ENCODE results near the gene TSNAXIP1. TPM values are rescaled to one million over a fixed set of nuclear protein-coding genes. Genes with fewer than 3 reads are reported as not detected.

Gene TSNAXIP1
- total RNA-seq, 1 donor from 2014 or later: 1.8 TPM

DNA sequence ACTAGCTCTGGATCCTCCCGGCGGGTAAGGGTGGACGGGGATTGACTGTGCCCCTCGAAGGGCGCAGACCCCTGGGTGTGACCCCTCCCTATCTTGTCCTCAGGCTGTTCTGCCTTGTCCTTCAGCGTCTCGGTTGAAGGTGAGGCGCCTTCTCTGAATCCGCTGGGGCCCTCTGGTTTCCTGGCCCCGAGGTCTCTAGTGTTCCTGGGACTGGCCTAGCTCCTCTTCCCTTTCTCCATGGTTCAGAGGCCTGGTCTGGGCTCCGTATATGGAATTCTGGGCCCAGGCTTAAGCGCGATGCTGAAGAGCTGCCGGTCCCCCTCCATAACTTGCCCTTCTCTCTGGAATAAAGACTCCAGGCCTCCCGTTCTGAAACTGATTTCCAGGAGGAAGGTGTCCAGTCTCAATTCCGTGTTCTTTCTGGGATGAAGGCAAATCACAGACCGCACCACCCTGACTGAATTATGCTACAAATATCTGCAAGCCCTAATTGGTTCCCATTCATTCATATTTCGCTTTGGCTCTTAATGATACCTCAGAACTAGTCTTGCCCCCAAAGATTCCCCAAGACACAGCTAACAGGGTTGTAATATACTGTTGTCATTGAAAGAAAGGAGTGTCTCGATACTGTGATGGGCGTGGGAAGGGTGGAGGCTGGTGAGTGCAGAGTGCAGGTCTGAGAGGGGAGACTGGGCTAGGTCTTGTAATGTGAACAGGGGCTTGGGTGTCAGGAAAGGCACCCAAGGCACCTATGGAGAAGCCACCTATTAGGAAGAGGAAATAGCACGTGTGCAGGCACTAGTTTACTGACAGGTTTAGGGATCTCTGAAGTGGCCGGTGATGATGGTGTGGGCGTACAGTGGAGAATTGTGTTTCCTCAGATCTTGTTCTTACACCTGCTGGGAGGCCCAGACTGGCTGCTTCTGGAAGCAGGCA lies 67.0 kb downstream of the TSNAXIP1 start:
- DNase-seq (ENCODE audit: low spot score): no peak
- Mint-ChIP-seq H3K27ac (ENCODE audit: unreplicated experiment) (peak overlapping the region; percentile 94), H3K4me3 (ENCODE audit: unreplicated experiment) (peak overlapping the region; percentile 87), H3K4me1 (ENCODE audit: low read depth) (peaks cover 27% of the 10 kb centered on the region), H3K9me3 (ENCODE audit: low read depth) (no peaks in the 10 kb centered on the region), H3K36me3 (ENCODE audit: low read depth) (peaks cover 23% of the 10 kb centered on the region), H3K27me3 (ENCODE audit: low read depth) (no peaks in the 10 kb centered on the region)
- TF ChIP-seq, protein P1, sequence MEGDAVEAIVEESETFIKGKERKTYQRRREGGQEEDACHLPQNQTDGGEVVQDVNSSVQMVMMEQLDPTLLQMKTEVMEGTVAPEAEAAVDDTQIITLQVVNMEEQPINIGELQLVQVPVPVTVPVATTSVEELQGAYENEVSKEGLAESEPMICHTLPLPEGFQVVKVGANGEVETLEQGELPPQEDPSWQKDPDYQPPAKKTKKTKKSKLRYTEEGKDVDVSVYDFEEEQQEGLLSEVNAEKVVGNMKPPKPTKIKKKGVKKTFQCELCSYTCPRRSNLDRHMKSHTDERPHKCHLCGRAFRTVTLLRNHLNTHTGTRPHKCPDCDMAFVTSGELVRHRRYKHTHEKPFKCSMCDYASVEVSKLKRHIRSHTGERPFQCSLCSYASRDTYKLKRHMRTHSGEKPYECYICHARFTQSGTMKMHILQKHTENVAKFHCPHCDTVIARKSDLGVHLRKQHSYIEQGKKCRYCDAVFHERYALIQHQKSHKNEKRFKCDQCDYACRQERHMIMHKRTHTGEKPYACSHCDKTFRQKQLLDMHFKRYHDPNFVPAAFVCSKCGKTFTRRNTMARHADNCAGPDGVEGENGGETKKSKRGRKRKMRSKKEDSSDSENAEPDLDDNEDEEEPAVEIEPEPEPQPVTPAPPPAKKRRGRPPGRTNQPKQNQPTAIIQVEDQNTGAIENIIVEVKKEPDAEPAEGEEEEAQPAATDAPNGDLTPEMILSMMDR (IDR thresholded peaks at IDR 0.05): no peak

DNA sequence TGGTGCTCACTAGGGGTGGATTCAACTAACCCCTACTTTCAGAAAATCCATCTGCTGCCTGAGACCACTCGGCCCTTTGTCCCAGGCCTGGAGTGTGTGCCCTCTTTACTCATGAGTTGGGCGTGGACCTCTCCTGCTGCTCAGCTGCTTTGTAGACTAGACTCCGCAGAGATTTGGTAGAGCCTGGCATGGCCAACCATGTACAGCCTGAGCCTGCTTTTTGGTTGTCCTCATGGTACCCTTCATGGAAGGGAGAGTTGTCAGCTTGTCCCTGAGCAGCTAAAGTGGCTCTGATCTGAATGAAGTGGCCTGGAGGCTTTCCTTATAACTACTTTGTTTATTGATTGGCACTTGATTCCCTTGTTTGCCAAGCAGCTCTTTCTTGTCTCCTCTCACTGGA lies 67.7 kb downstream of the TSNAXIP1 start:
- Mint-ChIP-seq H3K4me1 (ENCODE audit: low read depth) (peaks cover 27% of the 10 kb centered on the region), H3K4me3 (ENCODE audit: unreplicated experiment) (peak overlapping the region; percentile 87), H3K36me3 (ENCODE audit: low read depth) (peaks cover 28% of the 10 kb centered on the region), H3K9me3 (ENCODE audit: low read depth) (no peaks in the 10 kb centered on the region), H3K27me3 (ENCODE audit: low read depth) (no peaks in the 10 kb centered on the region), H3K27ac (ENCODE audit: unreplicated experiment) (peak overlapping the region; percentile 94)
- TF ChIP-seq, protein P1 (IDR thresholded peaks at IDR 0.05): no peak
- no peak for DNase-seq (ENCODE audit: low spot score)

DNA sequence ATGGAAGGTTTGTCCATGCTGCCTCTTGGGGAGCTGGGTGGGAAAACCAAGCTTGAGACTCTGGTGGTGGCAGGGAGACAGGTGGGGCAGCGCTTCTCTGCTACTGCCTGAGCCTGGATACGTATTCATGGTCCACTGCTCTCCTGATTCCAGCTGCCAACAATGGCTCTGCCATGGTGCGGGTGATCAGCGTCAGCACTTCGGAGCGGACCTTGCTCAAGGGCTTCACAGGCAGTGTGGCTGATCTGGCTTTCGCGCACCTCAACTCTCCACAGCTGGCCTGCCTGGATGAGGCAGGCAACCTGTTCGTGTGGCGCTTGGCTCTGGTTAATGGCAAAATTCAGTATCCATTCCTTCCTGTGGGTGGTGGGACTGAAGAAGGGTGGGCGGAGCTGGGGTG lies 70.4 kb downstream of the TSNAXIP1 start:
- no peak overlapping the region for H3K4me3 Mint-ChIP-seq (ENCODE audit: unreplicated experiment)
- H3K9me3 Mint-ChIP-seq (ENCODE audit: low read depth): no peaks in the 10 kb centered on the region
- no peak overlapping the region for H3K27ac Mint-ChIP-seq (ENCODE audit: unreplicated experiment)
- H3K4me1 Mint-ChIP-seq (ENCODE audit: low read depth): peaks cover 27% of the 10 kb centered on the region
- TF ChIP-seq, protein P1 (IDR thresholded peaks at IDR 0.05): no peak
- no peak for DNase-seq (ENCODE audit: low spot score)
- no peaks in the 10 kb centered on the region for H3K27me3 Mint-ChIP-seq (ENCODE audit: low read depth)
- peaks cover 25% of the 10 kb centered on the region for H3K36me3 Mint-ChIP-seq (ENCODE audit: low read depth)

Other genes with a start within 250 kb of the TSNAXIP1 start
- gene CTCF, start 244.4 kb upstream of the TSNAXIP1 start, total RNA-seq: 31.2 to 34.2 TPM (median 32.3 TPM) in 3 replicates
- gene CARMIL2, start 161.7 kb upstream of the TSNAXIP1 start, total RNA-seq: 0.97 to 1.8 TPM (median 1.5 TPM) in 3 replicates
- 16.2 to 18.0 TPM (median 17.2 TPM) in 3 replicates for gene ACD, start 146.6 kb upstream of the TSNAXIP1 start, total RNA-seq
- 2.5 to 3.5 TPM (median 3.3 TPM) in 3 replicates for gene PARD6A, start 145.9 kb upstream of the TSNAXIP1 start, total RNA-seq
- gene ENKD1, start 140.1 kb upstream of the TSNAXIP1 start, total RNA-seq: 6.2 to 9.2 TPM (median 6.4 TPM) in 3 replicates
- gene C16orf86, start 140.1 kb upstream of the TSNAXIP1 start, total RNA-seq: 0.82 to 3.1 TPM (median 0.85 TPM) in 3 replicates
- gene GFOD2, start 87.6 kb upstream of the TSNAXIP1 start, total RNA-seq: 14.4 to 22.4 TPM (median 16.3 TPM) in 3 replicates
- 13.4 to 16.8 TPM (median 14.4 TPM) in 3 replicates for gene RANBP10, start 329 bp upstream of the TSNAXIP1 start, total RNA-seq
- 25.3 to 26.3 TPM (median 25.7 TPM) in 3 replicates for gene THAP11, start 35.4 kb downstream of the TSNAXIP1 start, total RNA-seq
- 131 to 147 TPM (median 135 TPM) in 3 replicates for gene NUTF2, start 40.0 kb downstream of the TSNAXIP1 start, total RNA-seq
- gene CENPT, start 40.8 kb downstream of the TSNAXIP1 start, total RNA-seq: 50.5 to 58.3 TPM (median 52.8 TPM) in 3 replicates
- gene EDC4, start 66.2 kb downstream of the TSNAXIP1 start, total RNA-seq: 67.6 to 77.2 TPM (median 67.9 TPM) in 3 replicates
- gene NRN1L, start 78.0 kb downstream of the TSNAXIP1 start, total RNA-seq: 0.57 TPM in 1 of 3 replicates, not detected in the others
- 33.1 to 38.9 TPM (median 35.9 TPM) in 3 replicates for gene PSKH1, start 86.4 kb downstream of the TSNAXIP1 start, total RNA-seq
- not detected in 3 replicates for gene CTRL, start 125.0 kb downstream of the TSNAXIP1 start, total RNA-seq
- gene PSMB10, start 130.0 kb downstream of the TSNAXIP1 start, total RNA-seq: 30.1 to 43.2 TPM (median 33.9 TPM) in 3 replicates
- 35.8 to 43.1 TPM (median 38.2 TPM) in 3 replicates for gene LCAT, start 137.2 kb downstream of the TSNAXIP1 start, total RNA-seq
- gene SLC12A4, start 161.7 kb downstream of the TSNAXIP1 start, total RNA-seq: 117 to 138 TPM (median 132 TPM) in 3 replicates
- gene DPEP3, start 173.6 kb downstream of the TSNAXIP1 start, total RNA-seq: not detected in 3 replicates
- gene DPEP2, start 192.6 kb downstream of the TSNAXIP1 start, total RNA-seq: not detected in 3 replicates
- gene DPEP2NB, start 209.0 kb downstream of the TSNAXIP1 start, total RNA-seq: not detected in 3 replicates
- 5.8 to 6.7 TPM (median 6.6 TPM) in 3 replicates for gene DDX28, start 216.3 kb downstream of the TSNAXIP1 start, total RNA-seq
- 12.2 to 15.9 TPM (median 12.7 TPM) in 3 replicates for gene DUS2, start 216.4 kb downstream of the TSNAXIP1 start, total RNA-seq